ENCODE measurements around the gene RRP9. TPM values are rescaled to one million over a fixed set of nuclear protein-coding genes. Genes with fewer than 3 reads are reported as not detected.

Gene RRP9
- total RNA-seq, 2 experiments from 2014 or later, result 74.0 to 83.0 TPM

DNA sequence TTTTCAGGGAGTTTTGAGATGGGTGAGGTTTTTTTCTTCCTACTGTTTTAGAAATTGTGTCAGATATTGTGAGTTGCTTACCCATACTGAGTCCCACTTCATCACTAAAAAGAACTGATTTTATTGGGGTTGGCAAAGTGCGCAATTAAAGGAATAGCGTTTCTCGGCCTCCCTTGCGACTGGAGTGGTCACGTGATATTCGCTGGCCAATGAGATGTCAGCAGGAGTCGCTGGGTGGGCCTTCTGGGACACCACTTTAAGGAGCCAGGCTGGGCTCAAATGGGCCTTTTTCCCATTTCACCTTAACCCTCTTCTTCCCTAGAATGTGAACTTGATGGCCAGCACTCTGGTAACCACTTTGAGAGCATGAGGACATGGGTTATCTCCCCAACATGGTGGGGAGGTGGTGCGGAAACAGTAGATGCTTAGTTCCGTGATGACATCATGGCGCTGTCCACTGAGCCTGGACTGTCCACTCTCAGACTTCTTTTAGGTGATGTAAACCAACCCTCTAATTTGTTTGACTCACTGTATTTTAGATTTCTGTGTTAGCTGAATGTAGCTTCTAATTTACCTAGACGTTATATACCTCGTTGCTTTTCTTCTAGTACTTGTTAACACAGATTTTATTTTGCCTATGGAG lies 53.1 kb downstream of the RRP9 start:
- Mint-ChIP-seq H3K4me1 (peaks cover 4% of the 10 kb centered on the region), H3K4me3 (no peak overlapping the region), H3K27me3 (peaks cover 3% of the 10 kb centered on the region), H3K27ac (no peak overlapping the region), H3K9me3 (no peaks in the 10 kb centered on the region), H3K36me3 (no peaks in the 10 kb centered on the region)
- no peak for DNase-seq

DNA sequence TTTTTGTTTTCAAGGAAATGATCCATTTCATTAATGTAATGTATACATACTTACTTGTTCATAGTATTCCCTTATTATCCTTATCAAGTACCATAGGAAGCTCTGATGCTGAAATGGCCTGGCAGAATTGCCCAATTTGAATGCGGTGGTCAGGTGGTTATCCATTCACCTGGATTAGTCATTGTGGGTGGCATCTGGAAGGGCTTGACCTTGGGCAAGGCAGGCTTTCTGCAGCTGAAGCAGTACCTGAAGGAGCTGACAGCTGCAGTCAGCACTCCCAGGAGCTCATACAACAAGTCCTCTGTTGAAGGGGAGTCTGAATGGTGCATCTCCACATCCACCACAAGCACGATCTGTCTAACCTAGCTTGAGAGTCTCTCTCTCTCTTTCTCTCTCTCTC lies 54.1 kb downstream of the RRP9 start:
- Mint-ChIP-seq H3K4me1 (peaks cover 4% of the 10 kb centered on the region), H3K9me3 (no peaks in the 10 kb centered on the region), H3K27me3 (peaks cover 3% of the 10 kb centered on the region), H3K36me3 (no peaks in the 10 kb centered on the region), H3K4me3 (no peak overlapping the region), H3K27ac (no peak overlapping the region)
- no peak for DNase-seq

DNA sequence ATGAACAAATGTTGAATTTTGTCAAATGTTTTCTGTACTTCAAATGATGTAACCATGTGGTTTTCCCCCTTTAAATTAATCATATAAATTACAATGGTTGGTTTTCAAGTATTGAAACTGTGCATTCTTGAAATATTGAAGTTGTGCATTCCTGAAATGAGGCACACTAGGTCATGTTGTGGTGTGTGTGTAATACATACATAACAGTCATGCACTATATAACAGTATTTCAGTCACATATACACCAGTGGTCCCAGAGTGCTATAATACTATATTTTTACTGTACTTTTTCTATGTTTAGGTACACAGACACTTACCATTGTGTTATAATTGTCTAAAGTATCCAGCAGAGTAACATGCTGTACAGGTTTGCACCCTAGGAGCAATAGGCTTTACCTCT lies 55.3 kb downstream of the RRP9 start:
- Mint-ChIP-seq H3K4me3 (no peak overlapping the region), H3K4me1 (peaks cover 2% of the 10 kb centered on the region), H3K36me3 (no peaks in the 10 kb centered on the region), H3K9me3 (no peaks in the 10 kb centered on the region), H3K27ac (no peak overlapping the region), H3K27me3 (peaks cover 7% of the 10 kb centered on the region)
- DNase-seq, result no peak

Other genes starting within 250 kb of the RRP9 start
- under 1 TPM; 0.37 to 0.46 TPM for gene GRM2, start 234.8 kb downstream of the RRP9 start, total RNA-seq
- gene IQCF6, start 162.7 kb downstream of the RRP9 start, total RNA-seq, result not detected
- not detected for gene IQCF2, start 80.3 kb downstream of the RRP9 start, total RNA-seq
- not detected for gene IQCF5, start 66.3 kb downstream of the RRP9 start, total RNA-seq
- gene IQCF1, start 38.6 kb downstream of the RRP9 start, total RNA-seq, result not detected
- 10 to 100 TPM; 13.9 to 15.6 TPM for gene PARP3, start 459 bp upstream of the RRP9 start, total RNA-seq
- gene GPR62, start 13.5 kb upstream of the RRP9 start, total RNA-seq, result not detected
- gene PCBP4, start 25.6 kb upstream of the RRP9 start, total RNA-seq, result 1 to 10 TPM; 4.5 to 5.6 TPM
- 10 to 100 TPM; 58.7 to 59.6 TPM for gene ABHD14B, start 32.1 kb upstream of the RRP9 start, total RNA-seq
- gene ABHD14A, start 33.2 kb upstream of the RRP9 start, total RNA-seq, result 10 to 100 TPM; 10.2 to 12.9 TPM
- gene ACY1, start 41.6 kb upstream of the RRP9 start, total RNA-seq, result 10 to 100 TPM; 74.7 to 75.5 TPM
- 1,000 to 10,000 TPM; 1,575 to 1,589 TPM for gene RPL29, start 54.0 kb upstream of the RRP9 start, total RNA-seq
- 10 to 100 TPM; 21.7 to 22.0 TPM for gene DUSP7, start 114.7 kb upstream of the RRP9 start, total RNA-seq
- 10 to 100 TPM; 23.8 to 24.8 TPM for gene POC1A, start 212.5 kb upstream of the RRP9 start, total RNA-seq